ENCODE results near the gene FABP3.

DNA sequence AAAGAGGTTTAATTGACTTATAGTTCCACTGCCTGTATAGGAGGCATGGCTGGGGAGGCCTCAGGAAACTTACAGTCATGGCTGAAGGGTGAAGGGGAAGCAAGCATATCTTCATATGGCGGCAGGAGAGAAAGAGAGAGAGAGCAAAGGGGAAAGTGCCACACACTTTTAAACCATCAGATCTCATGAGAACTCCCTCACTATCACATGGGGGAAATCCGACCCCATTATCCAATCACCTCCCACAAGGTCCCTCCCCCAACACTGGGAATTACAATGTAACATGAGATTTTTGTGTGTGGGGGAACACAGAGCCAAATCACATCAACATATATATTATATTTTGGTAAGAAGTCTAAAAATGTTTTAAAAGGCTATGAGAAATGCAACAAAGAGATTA is 27.2 kb downstream of the FABP3 start:
- TF ChIP-seq JUN (IDR thresholded peaks at IDR 0.05) (no peak), ZFP36 (IDR thresholded peaks at IDR 0.05; ENCODE audit: borderline replicate concordance, partially characterized antibody) (no peak), JUNB (IDR thresholded peaks at IDR 0.05) (no peak), MAZ (IDR thresholded peaks at IDR 0.05; ENCODE audit: borderline replicate concordance, low read depth, low read length) (no peak), EP300 (IDR thresholded peaks at IDR 0.05) (no peak), POLR2A (IDR thresholded peaks at IDR 0.05; ENCODE audit: low read length) (no peak), EHMT2 (IDR thresholded peaks at IDR 0.05; ENCODE audit: low read depth) (no peak), PHF8 (IDR thresholded peaks at IDR 0.05; ENCODE audit: borderline replicate concordance, low read depth) (no peak), CEBPB (IDR thresholded peaks at IDR 0.05) (no peak)
- TF ChIP-seq, protein P1, sequence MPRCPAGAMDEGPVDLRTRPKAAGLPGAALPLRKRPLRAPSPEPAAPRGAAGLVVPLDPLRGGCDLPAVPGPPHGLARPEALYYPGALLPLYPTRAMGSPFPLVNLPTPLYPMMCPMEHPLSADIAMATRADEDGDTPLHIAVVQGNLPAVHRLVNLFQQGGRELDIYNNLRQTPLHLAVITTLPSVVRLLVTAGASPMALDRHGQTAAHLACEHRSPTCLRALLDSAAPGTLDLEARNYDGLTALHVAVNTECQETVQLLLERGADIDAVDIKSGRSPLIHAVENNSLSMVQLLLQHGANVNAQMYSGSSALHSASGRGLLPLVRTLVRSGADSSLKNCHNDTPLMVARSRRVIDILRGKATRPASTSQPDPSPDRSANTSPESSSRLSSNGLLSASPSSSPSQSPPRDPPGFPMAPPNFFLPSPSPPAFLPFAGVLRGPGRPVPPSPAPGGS (IDR thresholded peaks at IDR 0.05) = no peak
- TF ChIP-seq, protein P2, sequence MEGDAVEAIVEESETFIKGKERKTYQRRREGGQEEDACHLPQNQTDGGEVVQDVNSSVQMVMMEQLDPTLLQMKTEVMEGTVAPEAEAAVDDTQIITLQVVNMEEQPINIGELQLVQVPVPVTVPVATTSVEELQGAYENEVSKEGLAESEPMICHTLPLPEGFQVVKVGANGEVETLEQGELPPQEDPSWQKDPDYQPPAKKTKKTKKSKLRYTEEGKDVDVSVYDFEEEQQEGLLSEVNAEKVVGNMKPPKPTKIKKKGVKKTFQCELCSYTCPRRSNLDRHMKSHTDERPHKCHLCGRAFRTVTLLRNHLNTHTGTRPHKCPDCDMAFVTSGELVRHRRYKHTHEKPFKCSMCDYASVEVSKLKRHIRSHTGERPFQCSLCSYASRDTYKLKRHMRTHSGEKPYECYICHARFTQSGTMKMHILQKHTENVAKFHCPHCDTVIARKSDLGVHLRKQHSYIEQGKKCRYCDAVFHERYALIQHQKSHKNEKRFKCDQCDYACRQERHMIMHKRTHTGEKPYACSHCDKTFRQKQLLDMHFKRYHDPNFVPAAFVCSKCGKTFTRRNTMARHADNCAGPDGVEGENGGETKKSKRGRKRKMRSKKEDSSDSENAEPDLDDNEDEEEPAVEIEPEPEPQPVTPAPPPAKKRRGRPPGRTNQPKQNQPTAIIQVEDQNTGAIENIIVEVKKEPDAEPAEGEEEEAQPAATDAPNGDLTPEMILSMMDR (IDR thresholded peaks at IDR 0.05) = no peak
- TF ChIP-seq, protein P3, sequence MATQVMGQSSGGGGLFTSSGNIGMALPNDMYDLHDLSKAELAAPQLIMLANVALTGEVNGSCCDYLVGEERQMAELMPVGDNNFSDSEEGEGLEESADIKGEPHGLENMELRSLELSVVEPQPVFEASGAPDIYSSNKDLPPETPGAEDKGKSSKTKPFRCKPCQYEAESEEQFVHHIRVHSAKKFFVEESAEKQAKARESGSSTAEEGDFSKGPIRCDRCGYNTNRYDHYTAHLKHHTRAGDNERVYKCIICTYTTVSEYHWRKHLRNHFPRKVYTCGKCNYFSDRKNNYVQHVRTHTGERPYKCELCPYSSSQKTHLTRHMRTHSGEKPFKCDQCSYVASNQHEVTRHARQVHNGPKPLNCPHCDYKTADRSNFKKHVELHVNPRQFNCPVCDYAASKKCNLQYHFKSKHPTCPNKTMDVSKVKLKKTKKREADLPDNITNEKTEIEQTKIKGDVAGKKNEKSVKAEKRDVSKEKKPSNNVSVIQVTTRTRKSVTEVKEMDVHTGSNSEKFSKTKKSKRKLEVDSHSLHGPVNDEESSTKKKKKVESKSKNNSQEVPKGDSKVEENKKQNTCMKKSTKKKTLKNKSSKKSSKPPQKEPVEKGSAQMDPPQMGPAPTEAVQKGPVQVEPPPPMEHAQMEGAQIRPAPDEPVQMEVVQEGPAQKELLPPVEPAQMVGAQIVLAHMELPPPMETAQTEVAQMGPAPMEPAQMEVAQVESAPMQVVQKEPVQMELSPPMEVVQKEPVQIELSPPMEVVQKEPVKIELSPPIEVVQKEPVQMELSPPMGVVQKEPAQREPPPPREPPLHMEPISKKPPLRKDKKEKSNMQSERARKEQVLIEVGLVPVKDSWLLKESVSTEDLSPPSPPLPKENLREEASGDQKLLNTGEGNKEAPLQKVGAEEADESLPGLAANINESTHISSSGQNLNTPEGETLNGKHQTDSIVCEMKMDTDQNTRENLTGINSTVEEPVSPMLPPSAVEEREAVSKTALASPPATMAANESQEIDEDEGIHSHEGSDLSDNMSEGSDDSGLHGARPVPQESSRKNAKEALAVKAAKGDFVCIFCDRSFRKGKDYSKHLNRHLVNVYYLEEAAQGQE (IDR thresholded peaks at IDR 0.05) = no peak
- TF ChIP-seq, protein P4, sequence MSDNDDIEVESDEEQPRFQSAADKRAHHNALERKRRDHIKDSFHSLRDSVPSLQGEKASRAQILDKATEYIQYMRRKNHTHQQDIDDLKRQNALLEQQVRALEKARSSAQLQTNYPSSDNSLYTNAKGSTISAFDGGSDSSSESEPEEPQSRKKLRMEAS (IDR thresholded peaks at IDR 0.05) = no peak

All from A549 (cell line).